ENCODE results near the gene NKIRAS1. TPM values are rescaled to one million over a fixed set of nuclear protein-coding genes. Genes with fewer than 3 reads are reported as not detected.
"Not testable (repeated sequence)": the region's sequence is repeated elsewhere in the genome, so short reads cannot be mapped to it uniquely, and the experiment has no call there.

Gene NKIRAS1
- total RNA-seq, 2 experiments from 2014 or later, result 3.8 to 4.9 TPM

GRCh38 chr3:23913873-23914743 lies 2.7 kb downstream of the NKIRAS1 start:
- no peak overlapping the region for H3K27ac Mint-ChIP-seq
- H3K27me3 Mint-ChIP-seq, result no peaks in the 10 kb centered on the region
- no peaks in the 10 kb centered on the region for H3K9me3 Mint-ChIP-seq
- POLR2A ChIA-PET, result no interaction called here
- ATAC-seq (ENCODE audit: low read depth) (no peak), DNase-seq (no peak)
- no peak overlapping the region for H3K4me3 Mint-ChIP-seq
- peaks cover 25% of the 10 kb centered on the region for H3K4me1 Mint-ChIP-seq
- H3K36me3 Mint-ChIP-seq, result peaks cover 21% of the 10 kb centered on the region

- POLR2A ChIA-PET, result interaction anchor here (0.7 kb wide), 1 partner anchor 44 kb away, joined by 8 read pairs; no protein-coding TSS in a partner anchor
- no peak for ATAC-seq (ENCODE audit: low read depth)
- peaks cover 12% of the 10 kb centered on the region for H3K36me3 Mint-ChIP-seq
Observed at GRCh38 chr3:23913182-23913581, 3.6 kb downstream of the NKIRAS1 start.

DNA sequence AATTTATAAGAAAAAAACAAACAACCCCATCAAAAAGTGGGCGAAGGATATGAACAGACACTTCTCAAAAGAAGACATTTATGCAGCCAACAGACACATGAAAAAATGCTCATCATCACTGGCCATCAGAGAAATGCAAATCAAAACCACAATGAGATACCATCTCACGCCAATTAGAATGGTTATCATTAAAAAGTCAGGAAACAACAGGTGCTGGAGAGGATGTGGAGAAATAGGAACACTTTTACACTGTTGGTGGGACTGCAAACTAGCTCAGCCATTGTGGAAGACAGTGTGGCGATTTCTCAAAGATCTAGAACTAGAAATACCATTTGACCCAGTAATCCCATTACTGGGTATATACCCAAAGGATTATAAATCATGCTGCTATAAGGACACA lies 4.5 kb downstream of the NKIRAS1 start:
- ATAC-seq (ENCODE audit: low read depth); H3K36me3 Mint-ChIP-seq; H3K27me3 Mint-ChIP-seq: not testable (repeated sequence)

More at GRCh38 chr3:23913182-23913581, 3.6 kb downstream of the NKIRAS1 start:
- no peak overlapping the region for H3K4me3 Mint-ChIP-seq
- no peak for DNase-seq
- no peaks in the 10 kb centered on the region for H3K9me3 Mint-ChIP-seq
- peaks cover 16% of the 10 kb centered on the region for H3K4me1 Mint-ChIP-seq
- H3K27ac Mint-ChIP-seq, result no peak overlapping the region
- H3K27me3 Mint-ChIP-seq, result no peaks in the 10 kb centered on the region

GRCh38 chr3:23911397-23911796 lies 5.4 kb downstream of the NKIRAS1 start:
- DNase-seq, result no peak
- POLR2A ChIA-PET, result no interaction called here
- Mint-ChIP-seq H3K4me1 (peaks cover 15% of the 10 kb centered on the region), H3K27ac (no peak overlapping the region), H3K36me3 (peaks cover 5% of the 10 kb centered on the region), H3K9me3 (no peaks in the 10 kb centered on the region), H3K4me3 (no peak overlapping the region), H3K27me3 (no peaks in the 10 kb centered on the region)
- ATAC-seq (ENCODE audit: low read depth), result no peak

More for the DNA sequence above, 4.5 kb downstream of the NKIRAS1 start:
- peaks cover 15% of the 10 kb centered on the region for H3K4me1 Mint-ChIP-seq
- H3K27ac Mint-ChIP-seq, H3K9me3 Mint-ChIP-seq, H3K4me3 Mint-ChIP-seq, DNase-seq: not testable (repeated sequence)
- POLR2A ChIA-PET, result interaction anchor here (0.6 kb wide), 1 partner anchor 58 kb away, joined by 4 read pairs; no protein-coding TSS in a partner anchor

DNA sequence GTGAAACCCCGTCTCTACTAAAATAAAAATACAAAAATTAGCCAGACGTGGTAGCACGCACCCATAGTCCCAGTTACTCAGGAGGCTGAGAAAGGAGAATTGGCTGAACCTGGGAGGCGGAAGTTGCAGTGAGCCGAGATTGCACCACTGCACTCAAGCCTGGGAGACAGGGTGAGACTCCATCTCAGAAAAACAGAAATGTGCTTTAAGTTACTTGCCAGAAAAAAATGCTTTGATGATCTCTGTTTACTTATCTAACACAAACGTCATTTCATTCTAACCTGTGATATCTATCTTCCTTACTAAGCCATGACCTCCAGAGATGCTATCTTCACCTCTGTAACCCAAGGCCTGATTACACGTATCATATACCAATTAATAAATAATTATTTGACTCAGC lies 7.4 kb downstream of the NKIRAS1 start:
- DNase-seq (no peak), ATAC-seq (ENCODE audit: low read depth) (no peak)
- POLR2A ChIA-PET, result interaction anchor here (0.6 to 0.7 kb wide), 2 partner anchors 9 to 28 kb away, joined by 3 to 4 read pairs; no protein-coding TSS in a partner anchor
- no peak overlapping the region for H3K27ac Mint-ChIP-seq
- peaks cover 2% of the 10 kb centered on the region for H3K36me3 Mint-ChIP-seq
- H3K4me3 Mint-ChIP-seq, result no peak overlapping the region
- H3K27me3 Mint-ChIP-seq, result no peaks in the 10 kb centered on the region
- peaks cover 6% of the 10 kb centered on the region for H3K4me1 Mint-ChIP-seq
- no peaks in the 10 kb centered on the region for H3K9me3 Mint-ChIP-seq

- no peak overlapping the region for H3K27ac Mint-ChIP-seq
- H3K4me1 Mint-ChIP-seq, result no peaks in the 10 kb centered on the region
- peaks cover 2% of the 10 kb centered on the region for H3K9me3 Mint-ChIP-seq
- POLR2A ChIA-PET, result no interaction called here
- peaks cover 7% of the 10 kb centered on the region for H3K36me3 Mint-ChIP-seq
- ATAC-seq (ENCODE audit: low read depth) (no peak), DNase-seq (no peak)
- no peak overlapping the region for H3K4me3 Mint-ChIP-seq
- H3K27me3 Mint-ChIP-seq, result no peaks in the 10 kb centered on the region
Observed at GRCh38 chr3:23904545-23904944, 12.2 kb downstream of the NKIRAS1 start.

DNA sequence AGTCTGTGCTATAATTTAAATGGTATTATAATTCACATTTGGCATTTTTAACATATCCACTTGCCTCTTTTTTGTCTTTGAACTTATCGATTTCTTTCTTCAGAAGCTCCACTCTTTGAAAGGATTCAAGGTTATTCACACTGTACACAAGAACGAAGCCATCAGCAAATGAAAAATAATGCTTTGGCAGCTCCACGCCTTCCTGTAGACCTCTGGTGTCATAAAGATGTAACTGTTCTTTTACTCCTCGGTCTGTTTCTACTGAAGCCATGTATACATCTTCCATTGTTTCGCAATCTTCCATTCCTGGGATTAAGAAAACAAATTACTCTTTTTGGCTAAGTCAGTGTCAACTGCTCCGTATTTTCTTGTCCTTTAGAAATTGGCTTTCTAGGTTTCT lies 16.0 kb downstream of the NKIRAS1 start:
- no peak overlapping the region for H3K4me3 Mint-ChIP-seq

DNA sequence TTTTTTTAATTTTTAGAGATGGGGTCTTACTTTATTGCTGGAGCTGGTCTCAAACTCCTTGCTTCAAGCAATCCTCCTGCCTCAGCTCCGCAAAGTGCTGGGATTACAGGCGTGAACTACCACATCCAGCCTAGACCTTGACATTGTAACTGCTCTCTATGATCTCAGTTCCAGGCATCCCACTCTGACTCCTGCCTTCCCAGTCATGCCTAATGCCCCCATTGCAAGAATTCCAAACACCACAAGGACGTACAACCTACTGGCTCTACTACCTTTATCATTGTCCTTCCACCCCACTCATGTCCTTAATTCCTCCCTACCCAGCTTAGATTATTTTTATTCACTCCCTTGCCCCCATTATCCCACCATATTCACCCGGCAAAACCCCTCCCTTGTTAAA lies 21.6 kb downstream of the NKIRAS1 start:
- no peaks in the 10 kb centered on the region for H3K9me3 Mint-ChIP-seq
- POLR2A ChIA-PET, result no interaction called here
- H3K27ac Mint-ChIP-seq, result peak overlapping the region; percentile 23
- ATAC-seq (ENCODE audit: low read depth), result no peak
- H3K36me3 Mint-ChIP-seq, result peaks cover 20% of the 10 kb centered on the region
- H3K4me3 Mint-ChIP-seq, result no peak overlapping the region
- no peaks in the 10 kb centered on the region for H3K27me3 Mint-ChIP-seq
- no peak for DNase-seq
- peaks cover 5% of the 10 kb centered on the region for H3K4me1 Mint-ChIP-seq

More for the DNA sequence above, 16.0 kb downstream of the NKIRAS1 start:
- ATAC-seq (ENCODE audit: low read depth) (no peak), DNase-seq (no peak)
- POLR2A ChIA-PET, result no interaction called here
- Mint-ChIP-seq H3K9me3 (peaks cover 2% of the 10 kb centered on the region), H3K27me3 (no peaks in the 10 kb centered on the region), H3K4me1 (no peaks in the 10 kb centered on the region), H3K36me3 (peaks cover 19% of the 10 kb centered on the region), H3K27ac (no peak overlapping the region)

- H3K4me3 Mint-ChIP-seq, result no peak overlapping the region
Observed at GRCh38 chr3:23894254-23895061, 22.3 kb downstream of the NKIRAS1 start.

DNA sequence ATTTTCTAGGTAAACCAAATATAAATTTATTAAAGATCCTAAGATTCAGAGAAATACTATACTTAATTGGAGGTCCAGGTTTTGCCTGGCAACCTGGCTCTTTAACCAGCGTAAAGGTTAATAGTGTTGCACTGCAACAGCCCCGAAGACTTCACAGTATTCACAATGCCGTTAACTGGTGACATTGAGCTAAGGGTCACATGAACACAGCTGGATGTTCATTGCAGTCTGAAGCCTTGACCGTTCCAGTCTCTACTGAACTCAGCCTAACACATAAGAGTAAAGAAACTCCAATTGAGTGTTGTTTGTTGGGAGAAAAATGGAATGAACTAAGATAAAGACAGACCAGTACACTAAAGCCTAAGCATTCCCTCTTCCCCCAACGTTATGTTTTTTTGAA lies 26.8 kb downstream of the NKIRAS1 start:
- no peak overlapping the region for H3K4me3 Mint-ChIP-seq
- POLR2A ChIA-PET, result no interaction called here
- H3K27ac Mint-ChIP-seq, result no peak overlapping the region
- ATAC-seq (ENCODE audit: low read depth) (no peak), DNase-seq (no peak)
- H3K36me3 Mint-ChIP-seq, result peaks cover 4% of the 10 kb centered on the region
- H3K4me1 Mint-ChIP-seq, result peaks cover 8% of the 10 kb centered on the region
- H3K27me3 Mint-ChIP-seq, result no peaks in the 10 kb centered on the region
- no peaks in the 10 kb centered on the region for H3K9me3 Mint-ChIP-seq

More at GRCh38 chr3:23894254-23895061, 22.3 kb downstream of the NKIRAS1 start:
- Mint-ChIP-seq H3K9me3 (no peaks in the 10 kb centered on the region), H3K27ac (no peak overlapping the region), H3K27me3 (no peaks in the 10 kb centered on the region), H3K4me1 (peaks cover 5% of the 10 kb centered on the region), H3K36me3 (peaks cover 20% of the 10 kb centered on the region)
- POLR2A ChIA-PET, result no interaction called here
- ATAC-seq (ENCODE audit: low read depth) (no peak), DNase-seq (no peak)

DNA sequence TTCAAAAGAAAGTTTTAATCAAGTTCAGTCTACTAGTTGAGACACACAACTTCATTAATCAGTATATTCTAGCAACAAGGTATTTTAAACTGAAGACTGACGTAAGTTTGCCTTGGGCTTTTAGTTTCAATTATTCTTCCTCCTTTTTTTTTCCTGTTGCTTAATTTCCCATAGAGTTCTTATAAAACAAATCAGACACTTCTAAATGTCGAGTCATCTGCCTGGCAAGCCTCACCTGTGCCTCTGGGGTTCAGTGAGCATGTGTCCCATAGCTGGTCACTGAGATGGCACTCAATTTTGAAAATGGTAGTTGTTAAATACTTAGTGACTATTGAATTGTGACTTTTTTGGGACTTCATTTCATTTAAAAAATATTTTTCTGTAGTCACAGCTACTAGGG lies 27.4 kb downstream of the NKIRAS1 start:
- DNase-seq (no peak), ATAC-seq (ENCODE audit: low read depth) (no peak)
- POLR2A ChIA-PET, result no interaction called here
- Mint-ChIP-seq H3K36me3 (peaks cover 4% of the 10 kb centered on the region), H3K4me1 (peaks cover 6% of the 10 kb centered on the region), H3K9me3 (no peaks in the 10 kb centered on the region), H3K4me3 (no peak overlapping the region), H3K27me3 (no peaks in the 10 kb centered on the region), H3K27ac (no peak overlapping the region)

GRCh38 chr3:23888617-23889228 lies 28.1 kb downstream of the NKIRAS1 start:
- Mint-ChIP-seq H3K4me3 (no peak overlapping the region), H3K27ac (no peak overlapping the region), H3K36me3 (peaks cover 4% of the 10 kb centered on the region), H3K9me3 (no peaks in the 10 kb centered on the region), H3K4me1 (peaks cover 4% of the 10 kb centered on the region), H3K27me3 (no peaks in the 10 kb centered on the region)
- DNase-seq (no peak), ATAC-seq (ENCODE audit: low read depth) (no peak)
- POLR2A ChIA-PET, result interaction anchor here (1.6 kb wide), 1 partner anchor 28 kb away, joined by 11 read pairs; the partner anchor contains the start of genes NKIRAS1 and RPL15

GRCh38 chr3:23886311-23886710 lies 30.5 kb downstream of the NKIRAS1 start:
- H3K27me3 Mint-ChIP-seq, result no peaks in the 10 kb centered on the region

More at GRCh38 chr3:23886311-23886710, 30.5 kb downstream of the NKIRAS1 start:
- ATAC-seq (ENCODE audit: low read depth) (no peak), DNase-seq (no peak)
- H3K4me3 Mint-ChIP-seq, result no peak overlapping the region
- peaks cover 10% of the 10 kb centered on the region for H3K4me1 Mint-ChIP-seq
- no peak overlapping the region for H3K27ac Mint-ChIP-seq
- H3K9me3 Mint-ChIP-seq, result no peaks in the 10 kb centered on the region
- POLR2A ChIA-PET, result interaction anchor here (1.8 kb wide), 1 partner anchor 30 kb away, joined by 4 read pairs; the partner anchor contains the start of genes NKIRAS1 and RPL15
- peaks cover 8% of the 10 kb centered on the region for H3K36me3 Mint-ChIP-seq

Measured in activated naive CD8-positive, alpha-beta T cell treated with anti-CD3 and anti-CD28 coated beads, Interleukin-2, amount 10 ng/mL, durations not matched to agents 7 days and 5 days (primary cell).